KMS-11 (cell line): Measurements from ENCODE around the gene ARHGAP45.

Source experiments
- H2AFZ ChIP-seq: fragments of 200-600 bp; sonication (generic); 2 replicates; pipeline ENCODE4 v1.6.1; 2016; ENCODE audit warnings: antibody characterized with exemption, mixed run types, low read depth
- H3K27ac ChIP-seq: fragments of 200-600 bp; sonication (generic); 2 replicates; pipeline ENCODE4 v1.6.1; 2016; ENCODE audit warnings: mild to moderate bottlenecking, mixed run types
- H3K27me3 ChIP-seq: fragments of 200-600 bp; sonication (generic); 2 replicates; pipeline ENCODE4 v1.6.1; 2017; ENCODE audit warnings: mild to moderate bottlenecking, low read depth, mixed run types, moderate library complexity; ENCODE audit not compliant: insufficient read depth
- H3K36me3 ChIP-seq: fragments of 200-600 bp; sonication (generic); 2 replicates; pipeline ENCODE4 v1.6.1; 2017; ENCODE audit warnings: mild to moderate bottlenecking, mixed run types; ENCODE audit not compliant: insufficient read depth
- H3K4me1 ChIP-seq: fragments of 200-600 bp; sonication (generic); 2 replicates; pipeline ENCODE4 v1.6.1; 2016; ENCODE audit warnings: mild to moderate bottlenecking, low read depth, mixed run types; ENCODE audit not compliant: poor library complexity, severe bottlenecking
- H3K4me2 ChIP-seq: fragments of 200-600 bp; sonication (generic); 2 replicates; pipeline ENCODE4 v1.7.0; 2016; ENCODE audit warnings: mild to moderate bottlenecking, mixed run types
- H3K4me3 ChIP-seq: fragments of 200-600 bp; sonication (generic); IDR thresholded peaks from 2 replicates; pipeline ENCODE4 v1.6.1; 2017; ENCODE audit warnings: low read depth, low read length, mixed read lengths; ENCODE audit not compliant: insufficient read depth
- H3K79me2 ChIP-seq: fragments of 200-600 bp; sonication (generic); 2 replicates; pipeline ENCODE4 v1.6.1; 2016; ENCODE audit warnings: low read depth, mixed run types; ENCODE audit not compliant: insufficient read depth
- H3K9ac ChIP-seq: fragments of 200-600 bp; sonication (generic); 2 replicates; pipeline ENCODE4 v1.6.1; 2016; ENCODE audit warnings: mild to moderate bottlenecking, mixed run types
- H4K20me1 ChIP-seq: fragments of 200-600 bp; sonication (generic); 2 replicates; pipeline ENCODE4 v1.6.1; 2016; ENCODE audit warnings: mild to moderate bottlenecking, mixed run types; ENCODE audit not compliant: insufficient read depth
- TF ChIP-seq, protein P1 (sequence below): fragments of 200-600 bp; sonication (generic); conservative IDR thresholded peaks from 2 replicates; pipeline ENCODE4 v1.6.1; 2017; ENCODE audit warnings: low read depth, mild to moderate bottlenecking, antibody characterized with exemption, low read length, moderate library complexity, mixed read lengths

Gene ARHGAP45

DNA sequence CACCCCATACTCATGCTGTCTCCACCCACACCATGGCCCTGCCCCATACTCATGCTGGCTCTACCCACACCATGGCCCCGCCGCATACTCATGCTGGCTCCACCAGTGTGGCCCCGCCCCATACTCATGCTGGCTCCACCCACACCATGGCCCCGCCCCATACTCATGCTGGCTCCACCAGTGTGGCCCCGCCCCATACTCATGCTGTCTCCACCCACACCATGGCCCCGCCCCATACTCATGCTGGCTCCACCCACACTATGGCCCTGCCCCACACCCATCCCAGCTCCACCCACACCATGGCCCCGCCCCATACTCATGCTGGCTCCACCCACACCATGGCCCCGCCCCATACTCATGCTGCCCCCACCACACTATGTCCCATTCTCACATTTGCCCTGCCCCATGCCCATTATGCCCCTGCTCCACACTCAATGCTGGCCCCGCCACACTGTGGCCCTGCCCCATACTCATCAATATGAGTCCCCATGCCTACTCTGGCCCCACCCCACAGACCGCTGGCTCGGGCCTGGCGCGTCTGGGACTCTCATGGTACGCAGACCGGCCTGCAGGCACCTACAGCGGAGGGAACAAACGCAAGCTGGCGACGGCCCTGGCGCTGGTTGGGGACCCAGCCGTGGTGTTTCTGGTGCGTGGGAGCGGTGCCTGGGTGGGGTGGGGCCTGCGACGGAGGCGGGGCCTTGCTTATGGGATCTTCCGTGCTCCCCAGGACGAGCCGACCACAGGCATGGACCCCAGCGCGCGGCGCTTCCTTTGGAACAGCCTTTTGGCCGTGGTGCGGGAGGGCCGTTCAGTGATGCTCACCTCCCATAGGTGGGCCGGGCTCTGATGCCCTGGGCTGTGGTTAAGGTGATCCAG, 3.7 kb upstream of the ARHGAP45 start:
- H3K27ac ChIP-seq: no peak overlapping the region
- H3K27me3 ChIP-seq: no peaks in the 10 kb centered on the region
- H3K36me3 ChIP-seq: no peaks in the 10 kb centered on the region
- TF ChIP-seq, protein P1, sequence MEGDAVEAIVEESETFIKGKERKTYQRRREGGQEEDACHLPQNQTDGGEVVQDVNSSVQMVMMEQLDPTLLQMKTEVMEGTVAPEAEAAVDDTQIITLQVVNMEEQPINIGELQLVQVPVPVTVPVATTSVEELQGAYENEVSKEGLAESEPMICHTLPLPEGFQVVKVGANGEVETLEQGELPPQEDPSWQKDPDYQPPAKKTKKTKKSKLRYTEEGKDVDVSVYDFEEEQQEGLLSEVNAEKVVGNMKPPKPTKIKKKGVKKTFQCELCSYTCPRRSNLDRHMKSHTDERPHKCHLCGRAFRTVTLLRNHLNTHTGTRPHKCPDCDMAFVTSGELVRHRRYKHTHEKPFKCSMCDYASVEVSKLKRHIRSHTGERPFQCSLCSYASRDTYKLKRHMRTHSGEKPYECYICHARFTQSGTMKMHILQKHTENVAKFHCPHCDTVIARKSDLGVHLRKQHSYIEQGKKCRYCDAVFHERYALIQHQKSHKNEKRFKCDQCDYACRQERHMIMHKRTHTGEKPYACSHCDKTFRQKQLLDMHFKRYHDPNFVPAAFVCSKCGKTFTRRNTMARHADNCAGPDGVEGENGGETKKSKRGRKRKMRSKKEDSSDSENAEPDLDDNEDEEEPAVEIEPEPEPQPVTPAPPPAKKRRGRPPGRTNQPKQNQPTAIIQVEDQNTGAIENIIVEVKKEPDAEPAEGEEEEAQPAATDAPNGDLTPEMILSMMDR: no peak
- H4K20me1 ChIP-seq: no peaks in the 10 kb centered on the region
- no peak overlapping the region for H2AFZ ChIP-seq
- no peak overlapping the region for H3K4me3 ChIP-seq
- H3K4me2 ChIP-seq: no peak overlapping the region
- H3K4me1 ChIP-seq: peaks cover 5% of the 10 kb centered on the region
- peaks cover 7% of the 10 kb centered on the region for H3K79me2 ChIP-seq
- H3K9ac ChIP-seq: no peak overlapping the region

GRCh38 chr19:1063909-1064660, 2.9 kb upstream of the ARHGAP45 start:
- H3K36me3 ChIP-seq: no peaks in the 10 kb centered on the region
- H3K4me3 ChIP-seq: no peak overlapping the region

GRCh38 chr19:1064661-1065605, 2.0 kb upstream of the ARHGAP45 start:
- Histone ChIP-seq H4K20me1 (no peaks in the 10 kb centered on the region), H3K4me3 (no peak overlapping the region), H3K4me2 (no peak overlapping the region; the same call in 1 of the 2 replicates), H3K27me3 (no peaks in the 10 kb centered on the region), H3K36me3 (no peaks in the 10 kb centered on the region), H3K79me2 (peaks cover 20% of the 10 kb centered on the region), H3K9ac (no peak overlapping the region), H3K27ac (no peak overlapping the region), H2AFZ (no peak overlapping the region), H3K4me1 (peaks cover 13% of the 10 kb centered on the region)
- TF ChIP-seq, protein P1: peak; percentile 43

More at GRCh38 chr19:1063909-1064660, 2.9 kb upstream of the ARHGAP45 start:
- Histone ChIP-seq H3K4me1 (peaks cover 8% of the 10 kb centered on the region), H3K9ac (no peak overlapping the region), H3K27ac (no peak overlapping the region), H3K4me2 (no peak overlapping the region), H2AFZ (no peak overlapping the region), H3K27me3 (no peaks in the 10 kb centered on the region), H4K20me1 (no peaks in the 10 kb centered on the region), H3K79me2 (peaks cover 15% of the 10 kb centered on the region)
- TF ChIP-seq, protein P1: no peak

DNA sequence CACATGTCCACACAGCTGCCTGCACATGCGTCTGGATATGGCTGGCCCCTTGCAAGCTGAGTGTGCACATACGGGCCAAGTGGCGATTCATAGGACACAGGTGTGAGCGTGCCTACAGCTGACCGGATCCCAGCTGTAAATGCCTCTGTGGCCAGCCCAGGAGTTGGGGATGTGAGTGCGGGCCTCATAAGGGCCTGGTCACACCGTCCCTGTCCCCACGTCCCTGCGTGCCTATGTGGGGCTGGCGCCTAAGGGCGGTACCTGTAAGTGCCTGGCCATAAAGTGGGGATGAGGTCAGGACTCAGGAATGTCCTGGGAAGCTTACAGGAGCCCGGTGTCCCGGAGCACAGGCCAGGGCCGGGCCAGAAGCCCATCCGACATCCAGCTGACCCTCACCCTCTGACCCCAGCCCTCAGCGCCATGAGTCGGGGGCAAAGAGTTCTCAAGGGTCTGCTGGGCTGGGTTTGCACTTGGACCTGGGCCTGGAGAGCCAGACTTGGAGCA, 1.3 kb upstream of the ARHGAP45 start:
- no peak overlapping the region for H3K4me3 ChIP-seq
- peaks cover 20% of the 10 kb centered on the region for H3K79me2 ChIP-seq
- no peaks in the 10 kb centered on the region for H4K20me1 ChIP-seq
- no peaks in the 10 kb centered on the region for H3K27me3 ChIP-seq
- H2AFZ ChIP-seq: no peak overlapping the region
- TF ChIP-seq, protein P1: no peak
- H3K36me3 ChIP-seq: no peaks in the 10 kb centered on the region
- no peak overlapping the region for H3K4me2 ChIP-seq
- no peak overlapping the region for H3K27ac ChIP-seq
- peaks cover 13% of the 10 kb centered on the region for H3K4me1 ChIP-seq
- H3K9ac ChIP-seq: no peak overlapping the region
